Mammary epithelial cell (primary cell): ENCODE measurements around the gene DCAF8L1.

Source experiments
- EZH2 ChIP-seq: IDR thresholded peaks from 2 replicates; pipeline ENCODE4 v1.6.1; 2012; ENCODE audit warnings: low read length, inconsistent platforms, borderline replicate concordance
- TF ChIP-seq, protein P1 (sequence below), 2 donors: IDR thresholded peaks in 1 of 2; conservative IDR thresholded peaks in 1 of 2; 2 replicates each; pipeline ENCODE4 v1.5.1; 2011 to 2012; ENCODE audit warnings: inconsistent platforms in 2 of 2, low read length in 2 of 2, mild to moderate bottlenecking in 2 of 2, control low read depth in 1 of 2, low read depth in 1 of 2; ENCODE audit not compliant: insufficient read depth in 1 of 2; ENCODE audit errors: extremely low read depth in 1 of 2

GRCh38 chrX:27966492-27966891 lies 14.8 kb downstream of the DCAF8L1 start:
- TF ChIP-seq, protein P1, sequence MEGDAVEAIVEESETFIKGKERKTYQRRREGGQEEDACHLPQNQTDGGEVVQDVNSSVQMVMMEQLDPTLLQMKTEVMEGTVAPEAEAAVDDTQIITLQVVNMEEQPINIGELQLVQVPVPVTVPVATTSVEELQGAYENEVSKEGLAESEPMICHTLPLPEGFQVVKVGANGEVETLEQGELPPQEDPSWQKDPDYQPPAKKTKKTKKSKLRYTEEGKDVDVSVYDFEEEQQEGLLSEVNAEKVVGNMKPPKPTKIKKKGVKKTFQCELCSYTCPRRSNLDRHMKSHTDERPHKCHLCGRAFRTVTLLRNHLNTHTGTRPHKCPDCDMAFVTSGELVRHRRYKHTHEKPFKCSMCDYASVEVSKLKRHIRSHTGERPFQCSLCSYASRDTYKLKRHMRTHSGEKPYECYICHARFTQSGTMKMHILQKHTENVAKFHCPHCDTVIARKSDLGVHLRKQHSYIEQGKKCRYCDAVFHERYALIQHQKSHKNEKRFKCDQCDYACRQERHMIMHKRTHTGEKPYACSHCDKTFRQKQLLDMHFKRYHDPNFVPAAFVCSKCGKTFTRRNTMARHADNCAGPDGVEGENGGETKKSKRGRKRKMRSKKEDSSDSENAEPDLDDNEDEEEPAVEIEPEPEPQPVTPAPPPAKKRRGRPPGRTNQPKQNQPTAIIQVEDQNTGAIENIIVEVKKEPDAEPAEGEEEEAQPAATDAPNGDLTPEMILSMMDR (conservative IDR thresholded peaks at IDR 0.05 in 1 of 2, IDR thresholded peaks at IDR 0.05 in 1 of 2; ENCODE audit: extremely low read depth in 1 of 2, insufficient read depth in 1 of 2, low read depth in 1 of 2, low read length in 2 of 2): no peak
- no peak for TF ChIP-seq EZH2
